H1 (cell line): ENCODE results near the gene CCDC86. TPM values are rescaled to one million over a fixed set of nuclear protein-coding genes. Genes with fewer than 3 reads are reported as not detected.

Experiments used
- EGR1 ChIP-seq: IDR thresholded peaks from 2 replicates; pipeline ENCODE4 v1.6.1; 2011; ENCODE audit warnings: low read depth, low read length, borderline replicate concordance
- EP300 ChIP-seq, 2 experiments: IDR thresholded peaks; 1 replicate in 1 of 2; 2 replicates in 1 of 2; pipeline ENCODE4 v1.6.1; 2011 to 2012; ENCODE audit warnings: low read depth in 2 of 2, low read length in 2 of 2, mild to moderate bottlenecking in 2 of 2, borderline replicate concordance in 1 of 2, inconsistent platforms in 1 of 2, moderate library complexity in 1 of 2
- FOSL1 ChIP-seq: IDR thresholded peaks from 2 replicates; pipeline ENCODE4 v1.6.1; 2011; ENCODE audit warnings: mild to moderate bottlenecking, low read depth, low read length, moderate library complexity; ENCODE audit not compliant: insufficient read depth
- GABPA ChIP-seq: IDR thresholded peaks from 2 replicates; pipeline ENCODE4 v1.6.1; 2011; ENCODE audit warnings: mild to moderate bottlenecking, low read length, moderate library complexity, borderline replicate concordance; ENCODE audit not compliant: insufficient read depth
- polyA plus RNA-seq, 7 experiments: library from polyadenylated mRNA; depleted of rRNA in 3 of 7; stranded (reverse) in 5 of 7; unstranded in 2 of 7; fragments of >200 nt in 5 of 7; fragments of 200-250 nt in 2 of 7; gene quantifications; 1 replicate in 5 of 7; 2 replicates in 1 of 7; 4 replicates in 1 of 7; pipeline versions ENCODE4 v1.2.1 to v1.2.3, GENCODE V29; 2011 to 2013; ENCODE audit warnings: missing spikeins in 2 of 7, mixed read lengths in 2 of 7
- total RNA-seq: library from RNA; stranded (reverse); fragmentation: NEBNext Ultra II Directional; extraction: Animal tissue kit (Norgen Biotek cat#: 25700); gene quantifications from 2 replicates; pipeline ENCODE4 v1.2.1, GENCODE V29; 2021

The CCDC86 gene
- total and polyA plus RNA-seq, 2 of the 8 experiments (the other 6 are each of a cell fraction or from before 2014, with no cell fraction given) = 37.7 to 76.4 TPM

DNA sequence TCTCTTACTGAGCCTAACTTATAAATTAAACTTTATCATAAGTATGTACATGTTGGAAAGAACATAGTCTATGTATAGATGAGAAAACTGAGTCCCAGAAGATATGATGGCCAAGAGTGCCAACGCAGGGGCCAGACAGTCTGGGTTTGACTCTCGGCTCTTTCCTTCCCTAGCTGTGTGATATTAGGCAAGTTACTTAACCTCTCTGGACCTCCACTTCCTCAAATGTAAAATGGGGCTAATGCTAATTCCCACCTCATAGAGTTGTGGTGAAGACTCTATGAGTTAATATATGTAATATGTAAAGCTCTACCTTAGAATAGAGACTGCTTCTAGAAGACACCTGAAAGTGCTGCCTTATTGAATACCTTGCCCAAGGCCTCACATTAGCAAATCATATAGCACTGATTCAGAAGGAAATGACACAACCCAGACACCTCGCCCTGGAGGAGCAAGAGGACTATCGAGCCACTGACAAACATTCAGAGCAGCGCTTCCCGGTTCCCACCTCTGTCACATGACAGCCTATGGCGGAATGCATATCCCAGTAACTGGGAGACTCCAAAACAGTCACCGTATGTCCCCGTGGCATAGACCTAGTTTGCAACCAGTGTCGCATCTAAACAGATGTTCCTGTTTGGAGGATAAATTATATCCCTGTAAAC is 11.3 kb upstream of the CCDC86 start (continued):
- TF ChIP-seq EGR1 = no peak
- TF ChIP-seq GABPA = no peak
- TF ChIP-seq EP300 (IDR thresholded peaks at IDR 0.05; ENCODE audit: borderline replicate concordance in 1 of 2, low read depth in 2 of 2, low read length in 2 of 2) = no peak
- no peak for TF ChIP-seq FOSL1
